Fibroblast of lung (primary cell): Measurements from ENCODE around the gene LRP5.

Experiments used
- CTCF ChIP-seq, 2 donors: IDR thresholded peaks in 1 of 2; conservative IDR thresholded peaks in 1 of 2; 1 replicate in 1 of 2; 2 replicates in 1 of 2; pipeline ENCODE4 v1.5.1; 2011 to 2012; ENCODE audit warnings: low read length in 2 of 2, control low read depth in 1 of 2, inconsistent platforms in 1 of 2, low read depth in 1 of 2, mild to moderate bottlenecking in 1 of 2
- EZH2 ChIP-seq: IDR thresholded peaks from 2 replicates; pipeline ENCODE4 v1.5.1; 2012; ENCODE audit warnings: low read length, control low read depth, mild to moderate bottlenecking; ENCODE audit errors: missing control alignments

GRCh38 chr11:68429661-68430060 is 117.3 kb downstream of the LRP5 start:
- TF ChIP-seq CTCF (conservative IDR thresholded peaks at IDR 0.05 in 1 of 2, IDR thresholded peaks at IDR 0.05 in 1 of 2; ENCODE audit: low read depth in 1 of 2, low read length in 2 of 2) (no peak), EZH2 (no peak)
